HG03457 (cell line): ENCODE data around the gene MIR17HG.
"Not testable (repeated sequence)": the region's sequence is repeated elsewhere in the genome, so short reads cannot be mapped to it uniquely, and the experiment has no call there.

Source experiments
- ATAC-seq: cut with Tn5 transposase; IDR thresholded peaks from one replicate; pipeline ENCODE4 v1.9.1; 2021; ENCODE audit warnings: moderate number of reproducible peaks; ENCODE audit not compliant: unreplicated experiment

MIR17HG gene

DNA sequence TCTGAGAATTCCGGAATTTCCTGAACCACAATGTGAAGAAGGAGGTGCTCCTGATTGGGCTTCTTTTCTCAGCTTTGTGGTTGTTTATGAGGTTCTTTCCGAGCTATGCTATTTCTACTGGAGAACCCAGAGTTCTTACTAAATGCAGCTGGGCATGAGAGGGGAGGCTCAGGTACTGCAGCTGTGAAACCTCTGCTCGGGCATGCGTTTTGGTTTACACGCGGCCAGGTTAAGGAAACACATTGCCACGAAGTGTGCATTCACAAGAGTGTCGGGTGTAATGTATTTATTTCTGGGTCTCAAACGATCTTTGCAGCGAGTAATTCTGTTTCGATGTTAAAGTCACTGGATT lies 661 bp upstream of the MIR17HG start:
- ATAC-seq = peak; percentile 21

DNA sequence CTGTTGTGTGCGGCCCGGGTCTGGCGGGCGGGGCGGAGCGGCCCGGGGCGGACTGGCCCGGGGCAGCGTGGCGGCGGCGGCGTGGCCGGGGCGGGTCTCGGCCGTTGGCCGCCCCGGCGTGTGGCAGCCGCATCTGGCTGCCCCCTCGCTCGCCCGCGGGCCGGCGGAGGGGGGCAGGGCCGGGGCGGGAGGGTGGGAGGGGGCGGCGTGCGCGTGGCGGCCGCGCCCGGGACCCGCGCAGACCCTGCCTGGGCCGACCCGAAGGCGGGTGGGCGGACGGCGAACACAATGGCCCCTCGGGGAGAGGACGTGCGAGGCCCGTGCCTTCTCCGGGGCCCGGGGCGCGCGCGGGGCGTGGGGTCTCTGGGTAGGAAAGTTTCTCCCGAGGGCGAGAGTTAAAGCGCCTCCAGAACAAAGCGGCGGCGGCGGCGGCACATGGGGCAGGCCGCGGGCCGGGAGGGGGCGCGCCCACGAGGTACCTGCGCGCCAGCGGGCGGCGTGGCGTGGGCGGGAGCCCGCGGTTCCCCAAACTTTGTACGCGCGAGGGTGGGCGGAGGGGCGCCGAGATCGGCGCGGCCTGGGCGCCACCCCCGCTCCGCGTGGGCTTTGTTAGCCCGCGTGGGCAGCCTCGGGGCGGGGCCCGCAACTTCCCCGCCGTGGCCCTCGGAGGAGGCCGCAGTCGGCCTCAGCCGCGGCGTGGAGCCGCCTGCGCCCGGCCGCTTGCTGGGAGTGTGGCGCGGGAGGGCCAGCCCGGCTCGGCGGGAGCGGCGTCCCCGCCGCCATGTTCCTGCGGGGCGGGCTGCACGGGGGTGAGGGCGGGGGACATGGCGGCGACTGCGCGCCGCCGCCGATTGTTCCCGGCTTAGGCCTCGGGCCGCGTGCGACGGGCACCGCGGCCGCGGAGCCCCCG lies 764 bp downstream of the MIR17HG start:
- peak; percentile 22 for ATAC-seq

GRCh38 chr13:91348906-91349435 lies 1.5 kb downstream of the MIR17HG start:
- ATAC-seq = peak; percentile 47

DNA sequence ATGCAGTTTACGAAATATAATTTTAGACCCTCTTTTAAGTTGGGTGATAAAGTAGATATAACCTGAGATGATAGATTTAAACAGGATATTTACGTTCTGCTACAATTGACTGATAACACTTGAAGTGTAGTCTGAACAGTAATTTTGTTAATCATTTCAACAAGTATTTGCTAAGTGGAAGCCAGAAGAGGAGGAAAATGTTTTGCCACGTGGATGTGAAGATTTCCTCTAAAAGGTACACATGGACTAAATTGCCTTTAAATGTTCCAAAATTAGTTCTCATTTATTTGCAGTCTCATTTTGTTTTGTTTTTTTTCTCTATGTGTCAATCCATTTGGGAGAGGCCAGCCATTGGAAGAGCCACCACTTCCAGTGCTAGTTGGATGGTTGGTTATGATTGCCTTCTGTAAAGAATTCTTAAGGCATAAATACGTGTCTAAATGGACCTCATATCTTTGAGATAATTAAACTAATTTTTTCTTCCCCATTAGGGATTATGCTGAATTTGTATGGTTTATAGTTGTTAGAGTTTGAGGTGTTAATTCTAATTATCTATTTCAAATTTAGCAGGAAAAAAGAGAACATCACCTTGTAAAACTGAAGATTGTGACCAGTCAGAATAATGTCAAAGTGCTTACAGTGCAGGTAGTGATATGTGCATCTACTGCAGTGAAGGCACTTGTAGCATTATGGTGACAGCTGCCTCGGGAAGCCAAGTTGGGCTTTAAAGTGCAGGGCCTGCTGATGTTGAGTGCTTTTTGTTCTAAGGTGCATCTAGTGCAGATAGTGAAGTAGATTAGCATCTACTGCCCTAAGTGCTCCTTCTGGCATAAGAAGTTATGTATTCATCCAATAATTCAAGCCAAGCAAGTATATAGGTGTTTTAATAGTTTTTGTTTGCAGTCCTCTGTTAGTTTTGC lies 2.8 kb downstream of the MIR17HG start:
- no peak for ATAC-seq

- no peak for ATAC-seq
Measured at GRCh38 chr13:91351123-91351522, 3.6 kb downstream of the MIR17HG start.

- no peak for ATAC-seq
Measured at GRCh38 chr13:91351980-91352379, 4.5 kb downstream of the MIR17HG start.

- not testable (repeated sequence) for ATAC-seq
Measured at GRCh38 chr13:91352891-91353290, 5.4 kb downstream of the MIR17HG start.

GRCh38 chr13:91353494-91353893 lies 6.0 kb downstream of the MIR17HG start:
- ATAC-seq = no peak

DNA sequence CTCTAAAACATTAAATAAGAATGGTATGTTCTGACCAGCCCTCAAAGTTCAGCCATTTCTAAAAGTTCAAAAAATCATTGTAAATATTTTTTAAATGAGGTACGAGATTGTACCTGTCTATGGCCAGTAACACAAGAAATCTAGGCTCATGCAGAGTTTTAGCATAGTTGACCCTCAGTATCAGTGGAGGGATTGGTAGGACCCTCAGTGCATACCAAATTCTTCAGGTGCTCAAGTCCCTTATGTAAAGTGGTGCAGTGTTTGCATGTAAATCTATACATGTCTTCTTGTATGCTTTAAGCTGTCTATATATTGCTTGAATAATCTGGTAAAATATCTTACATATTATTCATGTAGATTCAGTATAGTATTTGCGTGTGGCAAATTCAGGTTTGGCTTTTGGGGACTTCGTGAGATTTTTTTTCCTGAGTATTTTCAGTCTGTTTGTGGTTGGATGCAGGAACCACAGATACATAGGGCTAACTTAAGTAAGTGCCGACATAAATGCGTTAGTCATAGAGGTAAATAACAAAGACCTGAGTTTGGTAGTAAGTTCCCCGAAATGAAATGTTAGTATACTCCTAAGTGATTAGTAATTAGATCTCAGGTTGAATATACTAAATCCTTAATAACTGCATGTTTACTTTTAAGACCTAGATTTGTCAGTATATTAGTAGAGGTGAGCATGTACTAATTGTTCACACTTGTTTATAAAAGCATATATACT lies 7.8 kb downstream of the MIR17HG start:
- ATAC-seq = no peak

GRCh38 chr13:91355826-91356710 lies 8.6 kb downstream of the MIR17HG start:
- ATAC-seq = no peak

- no peak for ATAC-seq
Measured at GRCh38 chr13:91356919-91357612, 9.6 kb downstream of the MIR17HG start.

GRCh38 chr13:91357613-91358386 lies 10.3 kb downstream of the MIR17HG start:
- no peak for ATAC-seq

DNA sequence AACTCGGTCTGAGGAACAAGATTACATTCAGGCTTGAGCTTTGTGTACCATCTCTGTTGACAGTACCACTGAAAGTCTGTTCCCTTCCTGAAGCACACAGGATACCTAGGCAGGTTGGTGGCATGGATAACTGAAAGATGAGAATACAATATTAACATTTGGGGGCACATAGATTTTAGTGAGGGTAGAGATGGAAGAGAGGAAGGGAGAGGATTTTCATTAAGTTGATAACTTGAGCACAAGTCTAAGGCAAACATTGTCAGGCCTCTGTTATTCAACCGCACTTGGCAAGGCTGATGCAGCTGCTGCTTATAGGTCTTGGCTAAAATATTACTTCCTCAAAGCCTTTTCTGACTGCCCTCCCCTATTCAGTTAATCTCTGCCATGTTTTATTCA lies 10.9 kb downstream of the MIR17HG start:
- ATAC-seq = no peak

DNA sequence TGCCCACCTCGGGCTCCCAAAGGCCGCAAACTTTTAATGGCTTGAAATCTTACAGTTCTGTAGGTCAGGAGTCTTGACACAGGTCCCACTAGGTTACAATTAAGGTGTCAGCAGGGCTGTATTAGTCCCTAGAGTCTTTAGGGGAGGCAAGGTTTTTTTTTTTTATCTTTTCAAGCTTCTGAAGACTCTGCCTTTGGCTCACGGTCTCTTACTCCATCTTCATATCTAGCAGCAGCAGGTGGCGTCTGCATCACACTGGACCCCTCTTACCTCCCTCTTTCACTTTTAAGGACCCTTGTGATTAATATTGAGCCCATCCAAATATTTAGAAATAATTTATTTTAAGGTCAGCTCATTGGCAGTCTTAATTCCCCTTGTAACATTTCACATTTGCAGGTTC lies 11.6 kb downstream of the MIR17HG start:
- no peak for ATAC-seq

- no peak for ATAC-seq
Measured at GRCh38 chr13:91359631-91360030, 12.1 kb downstream of the MIR17HG start.

DNA sequence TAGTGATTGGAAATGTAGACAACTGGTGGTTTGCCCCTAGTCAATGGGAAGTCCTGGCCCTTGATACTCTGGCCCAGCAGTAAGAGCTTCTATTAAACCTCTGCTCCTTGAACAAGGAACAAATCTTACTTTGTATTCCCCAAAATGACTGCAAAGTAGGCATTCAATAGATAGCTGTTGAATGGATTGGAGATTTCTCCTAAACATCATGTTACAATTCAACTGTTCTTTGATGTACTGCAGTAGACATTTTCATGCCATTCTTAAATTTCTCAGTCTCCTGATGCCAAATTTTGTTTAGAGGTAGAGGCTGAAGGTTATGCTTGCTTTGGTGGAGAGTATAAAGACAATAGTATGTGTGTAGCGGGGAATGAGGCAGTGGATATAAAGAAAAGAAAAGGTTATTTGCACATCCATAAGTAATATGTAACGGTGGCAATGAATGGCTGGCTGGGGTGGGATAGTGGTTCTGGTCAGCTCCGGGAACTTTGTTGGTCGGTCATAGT lies 12.8 kb downstream of the MIR17HG start:
- ATAC-seq = no peak

DNA sequence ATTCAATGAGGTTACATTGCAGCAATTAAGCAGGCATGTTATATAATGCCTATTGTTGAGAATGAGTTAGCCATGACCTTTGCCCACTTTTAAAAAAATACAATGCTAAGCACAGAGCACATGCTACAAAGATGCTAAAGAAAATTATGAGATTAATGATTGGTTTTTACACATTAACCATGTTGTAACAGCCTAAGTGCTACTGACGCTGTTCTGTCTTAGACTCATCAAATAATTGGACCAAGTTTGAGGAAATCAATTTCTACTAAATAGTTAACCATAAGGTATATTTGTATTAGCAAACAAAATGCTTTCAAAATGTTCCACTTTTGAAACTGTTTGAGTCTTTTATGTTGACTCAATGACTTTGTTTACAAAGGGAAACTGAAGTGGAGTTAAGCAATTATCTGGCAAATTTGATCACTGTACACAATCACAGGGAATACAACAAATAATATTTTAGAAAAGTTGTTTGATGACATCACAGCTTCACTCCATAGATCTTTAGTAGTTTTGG lies 14.3 kb downstream of the MIR17HG start:
- no peak for ATAC-seq

DNA sequence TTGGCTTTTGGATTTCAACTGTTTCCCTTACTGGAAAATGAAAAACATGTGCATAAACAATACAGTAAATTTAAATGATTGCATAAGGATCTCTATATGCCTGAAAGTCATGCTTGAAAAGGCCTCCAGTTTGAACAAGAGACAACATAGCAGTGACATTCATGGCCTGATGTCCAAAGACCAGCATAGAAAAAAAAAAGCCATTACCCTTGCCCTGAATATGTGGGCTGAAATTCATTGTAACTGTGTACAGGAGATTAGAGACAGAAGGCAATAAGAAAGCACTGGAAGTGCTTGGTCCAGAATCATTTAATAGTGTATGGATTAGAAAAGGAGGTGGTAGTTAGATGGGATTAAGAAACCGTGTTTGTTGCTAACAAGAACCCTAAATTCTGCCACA lies 15.4 kb downstream of the MIR17HG start:
- ATAC-seq = no peak
